NB4 (cell line): Measurements from ENCODE around the gene CHI3L1.

ENCODE experiments used
- CTCF ChIP-seq: IDR thresholded peaks from one replicate; pipeline ENCODE4 v1.5.1; 2012; ENCODE audit warnings: low read depth, low read length
- MAX ChIP-seq: IDR thresholded peaks from 2 replicates; pipeline ENCODE4 v1.6.1; 2011; ENCODE audit warnings: low read depth, low read length
- POLR2A ChIP-seq: IDR thresholded peaks from 2 replicates; pipeline ENCODE4 v1.6.1; 2011; ENCODE audit warnings: mild to moderate bottlenecking; ENCODE audit not compliant: insufficient read length; ENCODE audit errors: extremely low read depth

GRCh38 chr1:203177036-203177405 lies 9.5 kb downstream of the CHI3L1 start:
- TF ChIP-seq CTCF (no peak), POLR2A (no peak), MAX (no peak)
